ENCODE measurements around the gene EVX2. TPM values are rescaled to one million over a fixed set of nuclear protein-coding genes. Genes with fewer than 3 reads are reported as not detected.

EVX2 gene
- polyA plus RNA-seq, 3 donors, result not detected

DNA sequence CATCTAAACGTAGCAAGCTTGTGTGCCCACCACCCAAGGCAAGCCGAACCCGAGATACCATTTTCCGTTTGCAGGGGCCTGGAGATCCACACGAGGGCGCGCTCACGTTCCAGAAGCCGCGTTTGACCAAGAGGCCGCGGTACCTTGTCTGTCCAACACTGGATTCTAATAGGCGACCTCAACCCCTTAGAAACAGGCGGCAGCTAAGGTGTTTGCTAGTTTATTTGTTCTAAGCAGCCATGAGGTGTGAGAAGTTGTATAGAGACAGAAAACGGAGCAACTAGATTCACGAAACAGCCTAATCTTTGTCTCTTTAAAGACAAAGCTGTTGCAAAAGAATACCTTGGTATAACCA, 27.5 kb upstream of the EVX2 start:
- no peak overlapping the region for H3K27ac ChIP-seq (ENCODE audit: low read depth, low read length)
- WGBS, 3 donors, result 3 to 9% (median 4%) methylated on average over 16 of the region's 16 CpGs

DNA sequence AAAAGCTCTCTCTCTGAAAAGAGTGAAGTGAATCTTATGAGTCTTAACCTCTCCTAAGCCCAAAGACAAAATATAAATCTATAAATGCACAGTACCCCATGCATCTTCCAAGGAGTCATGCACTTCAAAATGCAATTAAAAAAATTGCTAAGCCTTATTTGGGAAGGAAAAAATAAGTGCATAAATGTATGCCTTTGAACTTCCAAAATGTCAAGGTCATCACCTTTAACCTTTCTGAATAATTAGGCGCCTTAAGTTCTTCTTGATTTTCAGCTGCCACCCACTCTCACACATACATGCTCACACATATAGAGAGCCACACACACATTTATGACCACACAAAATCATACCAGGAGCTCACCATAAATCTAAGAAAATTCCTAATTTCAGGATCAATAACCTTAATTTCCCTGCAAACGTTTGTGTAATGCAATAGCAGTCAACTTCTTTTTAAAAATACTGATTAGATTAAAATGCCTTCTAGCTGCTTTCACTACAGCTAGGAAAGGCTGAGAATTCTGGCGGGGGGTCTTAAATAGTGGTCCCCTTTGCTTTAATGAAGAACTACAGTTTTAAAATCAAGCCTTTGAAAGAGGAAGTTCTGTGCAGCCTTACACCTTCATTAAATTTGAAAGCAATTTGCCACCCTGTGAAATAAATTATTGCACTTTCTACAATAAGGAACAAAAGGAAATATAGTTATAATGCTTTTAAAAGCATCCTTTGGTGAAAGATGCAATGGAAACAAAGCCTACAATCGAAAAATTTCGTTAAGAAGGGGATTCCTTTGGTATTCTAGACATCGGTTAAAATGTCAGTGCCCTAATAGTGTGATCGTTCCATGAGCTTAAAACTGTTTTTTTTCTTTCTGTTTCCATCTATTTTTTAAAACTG, 26.9 kb upstream of the EVX2 start:
- H3K27ac ChIP-seq (ENCODE audit: low read depth, low read length), result no peak overlapping the region
- WGBS, 3 donors, result 21 to 40% (median 22%) methylated on average over 7 of the region's 7 CpGs

DNA sequence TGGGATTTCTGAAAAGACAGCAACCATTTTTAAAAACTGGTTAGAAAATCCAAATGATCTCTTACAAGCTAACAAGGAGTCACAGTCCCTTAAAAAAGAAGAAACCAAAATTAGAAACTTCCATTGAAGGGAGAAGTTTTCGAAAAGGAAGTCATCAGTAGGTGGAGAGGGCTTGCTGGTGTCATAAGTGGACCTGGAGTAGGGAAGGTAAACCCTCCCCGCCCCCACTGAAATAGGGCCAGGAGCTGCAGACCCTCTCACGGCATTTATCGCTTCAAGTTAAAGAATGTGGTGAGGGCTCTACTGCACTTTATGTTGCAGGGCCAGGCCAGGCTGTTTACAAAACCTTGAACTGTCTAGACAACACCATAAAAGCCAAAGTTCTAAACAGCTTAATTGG, 26.2 kb upstream of the EVX2 start:
- 14 to 50% (median 22%) methylated on average over 4 of the region's 4 CpGs for WGBS, 3 donors
- H3K27ac ChIP-seq (ENCODE audit: low read depth, low read length), result no peak overlapping the region

DNA sequence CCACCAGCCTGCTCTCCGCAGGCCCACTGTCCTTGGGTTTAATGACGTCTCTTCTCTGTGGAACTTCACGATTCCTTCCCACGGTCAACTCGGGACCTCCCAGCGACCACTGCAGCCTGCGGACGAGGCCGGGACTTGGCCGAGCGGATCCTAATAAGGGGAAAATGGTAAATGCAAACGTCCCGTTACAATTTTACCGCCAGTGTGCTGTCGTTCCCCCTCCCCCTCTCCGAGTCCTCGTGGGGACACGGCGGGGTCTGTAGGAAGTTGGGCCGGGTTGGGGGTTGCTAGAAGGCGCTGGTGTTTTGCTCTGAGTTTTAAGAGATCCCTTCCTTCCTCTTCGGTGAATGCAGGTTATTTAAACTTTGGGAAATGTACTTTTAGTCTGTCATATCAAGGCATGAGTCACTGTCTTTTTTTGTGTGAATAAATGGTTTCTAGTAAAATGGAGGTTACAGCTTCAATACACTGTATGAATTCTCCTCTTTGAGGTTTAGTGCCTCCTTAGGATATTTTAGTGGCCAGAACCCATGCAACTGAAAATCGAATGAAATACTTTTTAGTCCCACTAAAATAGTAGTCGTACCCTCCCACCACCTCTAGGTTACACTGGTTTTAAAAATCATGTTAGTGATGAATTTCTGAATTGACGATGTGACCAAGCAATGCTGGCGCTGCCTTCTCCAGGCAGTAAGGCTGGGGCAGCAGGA, 25.6 kb upstream of the EVX2 start:
- no peak overlapping the region for H3K27ac ChIP-seq (ENCODE audit: low read depth, low read length)
- whole genome bisulfite sequencing, 3 donors, result 9 to 28% (median 12%) methylated on average over 26 of the region's 26 CpGs

DNA sequence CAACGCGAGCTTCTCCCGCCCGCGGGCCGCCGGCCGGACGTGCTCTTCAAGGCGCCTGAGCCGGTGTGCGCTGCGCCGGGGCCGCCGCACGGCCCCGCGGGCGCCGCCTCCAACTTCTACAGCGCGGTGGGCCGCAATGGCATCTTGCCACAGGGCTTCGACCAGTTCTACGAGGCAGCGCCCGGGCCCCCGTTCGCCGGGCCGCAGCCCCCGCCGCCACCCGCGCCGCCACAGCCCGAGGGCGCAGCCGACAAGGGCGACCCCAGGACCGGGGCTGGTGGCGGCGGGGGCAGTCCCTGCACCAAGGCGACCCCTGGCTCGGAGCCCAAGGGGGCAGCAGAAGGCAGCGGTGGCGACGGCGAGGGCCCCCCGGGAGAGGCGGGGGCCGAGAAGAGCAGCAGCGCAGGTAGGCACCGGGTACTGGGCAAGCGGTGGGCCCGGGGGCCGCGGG, 24.0 kb upstream of the EVX2 start:
- 3 to 5% (median 3%) methylated on average over 26 to 59 of the region's 59 CpGs for WGBS, 3 donors
- H3K27ac ChIP-seq (ENCODE audit: low read depth, low read length), result no peak overlapping the region

DNA sequence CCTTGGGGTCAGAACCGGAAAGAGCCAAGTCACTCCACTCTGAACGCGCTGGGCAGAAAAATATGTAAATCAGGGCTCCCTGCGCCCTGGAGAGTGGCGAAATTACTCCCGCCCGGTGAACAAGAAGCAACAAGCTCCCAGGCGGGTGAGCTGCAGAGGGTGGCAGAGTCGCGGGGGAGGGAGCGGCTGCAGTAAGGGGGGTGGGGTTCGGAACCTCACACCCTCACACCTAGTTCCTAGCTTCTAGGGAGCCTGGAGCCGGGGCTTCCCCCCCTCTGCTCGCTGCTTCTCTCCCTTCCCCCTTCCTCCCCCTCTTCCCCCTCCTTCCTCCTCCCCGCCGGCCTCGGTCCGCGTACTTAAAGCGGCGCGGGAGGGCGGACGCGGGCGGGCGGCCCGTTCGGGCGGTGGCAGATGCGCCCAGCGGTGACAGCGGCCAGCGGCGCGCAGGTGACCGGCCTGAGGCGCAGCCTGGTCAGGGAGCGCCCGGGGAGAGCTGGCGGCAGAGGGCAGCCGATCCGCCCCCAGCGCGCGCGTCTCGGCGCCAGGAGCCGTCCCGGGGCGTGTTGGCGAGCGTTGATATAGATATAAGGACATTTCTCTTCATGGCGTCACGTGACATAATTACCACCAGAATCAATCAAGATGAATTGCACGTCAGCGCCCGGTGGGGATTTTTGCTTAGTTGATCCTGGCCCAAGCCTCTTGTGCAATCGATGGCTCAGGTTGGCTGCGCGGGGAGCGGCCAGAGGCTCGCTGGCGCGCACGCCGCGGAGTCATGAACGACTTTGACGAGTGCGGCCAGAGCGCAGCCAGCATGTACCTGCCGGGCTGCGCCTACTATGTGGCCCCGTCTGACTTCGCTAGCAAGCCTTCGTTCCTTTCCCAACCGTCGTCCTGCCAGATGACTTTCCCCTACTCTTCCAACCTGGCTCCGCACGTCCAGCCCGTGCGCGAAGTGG, 23.1 kb upstream of the EVX2 start, which contains the start of gene HOXD11:
HOXD11 (plus strand) TSS at position 700 of the 959 bp plus-strand sequence; CDS start at position 776, 76 bp downstream.
- WGBS, 3 donors, result 1 to 3% (median 3%) methylated on average over 62 to 85 of the region's 85 CpGs
- H3K27ac ChIP-seq (ENCODE audit: low read depth, low read length), result no peak within 1 kb of the TSS

DNA sequence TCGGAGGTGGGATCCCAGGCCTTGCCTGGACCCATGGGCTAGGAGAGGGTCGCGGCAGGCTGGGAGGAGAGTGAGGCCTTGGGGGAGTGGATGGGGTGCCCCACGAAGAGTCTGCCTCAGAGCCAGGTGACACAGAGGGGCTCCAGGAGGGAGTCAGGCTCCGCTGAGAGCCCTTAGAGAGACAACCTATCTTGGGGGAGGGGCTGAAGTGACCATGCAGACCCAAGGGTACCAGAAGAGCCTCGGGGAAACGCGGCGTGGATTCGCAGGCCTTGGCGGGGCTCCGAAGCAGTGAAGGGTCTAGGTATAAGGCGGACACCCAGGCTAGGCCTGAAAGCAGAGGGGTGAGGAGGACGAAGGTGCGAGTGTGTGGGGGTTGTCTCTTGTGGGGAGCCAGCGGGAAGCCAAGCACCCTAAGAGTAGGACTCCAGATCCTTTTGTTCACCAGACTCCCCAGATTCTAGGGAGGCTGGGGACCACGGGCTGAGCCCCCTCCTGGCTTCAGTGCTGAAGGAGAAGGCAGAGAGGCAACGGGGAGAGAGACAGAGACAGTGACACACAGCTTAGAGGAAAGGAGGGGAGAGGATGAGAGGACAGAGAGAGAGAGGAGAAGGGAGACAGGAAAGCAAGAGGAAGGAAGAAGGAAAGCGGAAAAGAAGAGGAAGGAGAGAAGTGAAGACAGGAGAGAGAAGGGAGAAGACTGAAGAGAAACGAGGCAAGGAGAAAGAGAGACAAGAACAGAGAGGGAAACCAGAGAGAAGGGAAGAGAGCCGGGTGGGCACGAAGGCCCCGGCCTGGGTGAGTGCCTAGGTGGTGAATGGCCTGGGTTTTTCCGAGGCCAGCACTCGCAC, 22.2 kb upstream of the EVX2 start:
- no peak overlapping the region for H3K27ac ChIP-seq (ENCODE audit: low read depth, low read length)
- WGBS, 3 donors, result 4 to 21% (median 11%) methylated on average over 25 of the region's 25 CpGs

DNA sequence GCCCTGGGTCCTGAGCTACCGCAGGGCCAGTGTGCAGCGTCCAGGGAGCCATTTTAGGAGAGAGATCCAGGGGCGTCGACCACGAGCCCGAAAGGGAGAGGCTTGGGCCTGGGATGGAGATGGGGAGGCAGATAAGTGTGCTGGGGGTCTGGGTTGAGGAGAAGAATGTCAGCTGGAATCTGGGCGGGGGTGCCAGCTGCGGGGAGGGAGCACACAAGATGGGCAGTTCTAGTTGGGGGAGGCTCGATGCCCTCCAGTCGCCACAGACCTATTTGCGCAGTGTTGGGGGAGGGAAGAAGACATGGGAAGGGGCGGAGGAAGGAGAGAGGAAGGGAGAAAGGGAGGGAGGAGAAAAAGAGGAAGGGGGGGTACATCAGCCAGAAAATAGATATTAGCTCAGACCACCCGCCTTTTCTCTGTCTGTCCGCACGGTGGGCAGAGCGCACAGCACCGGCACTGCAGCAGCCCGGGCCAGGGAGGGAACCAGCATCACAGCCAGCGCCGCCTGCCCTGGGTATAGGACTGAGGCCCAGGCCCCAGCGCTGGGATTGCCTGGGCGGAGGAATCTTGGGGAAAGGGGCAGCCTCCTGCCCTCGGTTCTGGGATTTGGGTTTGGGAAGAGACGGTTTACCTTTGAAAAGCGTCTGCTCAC, 21.4 kb upstream of the EVX2 start:
- no peak overlapping the region for H3K27ac ChIP-seq (ENCODE audit: low read depth, low read length)
- WGBS, 3 donors, result 7 to 20% (median 8%) methylated on average over 24 to 25 of the region's 25 CpGs

DNA sequence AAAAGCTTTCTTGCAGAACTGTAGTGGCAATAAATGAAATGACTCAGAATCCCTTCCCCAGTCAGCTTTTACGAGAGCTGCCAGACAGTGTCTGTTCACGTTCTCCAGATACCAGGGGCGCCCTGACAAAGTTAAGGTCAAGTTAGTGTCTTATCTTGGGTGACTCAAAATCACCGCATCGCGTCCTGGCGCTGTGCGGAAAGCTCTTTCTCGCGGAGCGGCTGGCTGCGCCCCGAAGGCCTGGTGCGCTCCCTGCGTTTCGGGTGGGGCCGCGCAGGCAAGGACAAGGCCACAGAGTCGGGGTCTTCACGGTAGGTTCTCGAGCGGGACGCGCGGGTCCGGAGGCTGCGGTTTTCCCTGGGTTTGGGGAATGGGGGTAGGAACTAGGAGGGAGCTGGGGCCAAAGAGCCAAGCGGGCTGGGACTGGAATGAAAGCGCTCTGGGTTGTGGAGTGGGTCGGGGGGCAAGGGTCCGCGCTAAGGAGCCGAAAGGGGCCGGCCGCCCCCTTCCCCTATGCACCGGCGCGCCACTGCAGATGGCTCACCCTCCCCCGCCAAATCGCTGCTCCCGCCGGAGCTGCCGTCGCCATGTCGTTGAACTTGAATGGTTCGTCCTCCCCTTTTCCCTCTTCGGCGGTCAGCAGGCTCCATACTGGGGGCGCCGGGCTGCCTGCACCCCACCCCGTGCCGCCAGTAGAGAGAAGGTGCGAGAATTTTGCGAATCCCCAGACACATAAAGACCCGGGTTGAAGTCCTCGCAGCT, 20.7 kb upstream of the EVX2 start:
- no peak overlapping the region for H3K27ac ChIP-seq (ENCODE audit: low read depth, low read length)
- 3 to 11% (median 6%) methylated on average over 53 to 56 of the region's 56 CpGs for WGBS, 3 donors

DNA sequence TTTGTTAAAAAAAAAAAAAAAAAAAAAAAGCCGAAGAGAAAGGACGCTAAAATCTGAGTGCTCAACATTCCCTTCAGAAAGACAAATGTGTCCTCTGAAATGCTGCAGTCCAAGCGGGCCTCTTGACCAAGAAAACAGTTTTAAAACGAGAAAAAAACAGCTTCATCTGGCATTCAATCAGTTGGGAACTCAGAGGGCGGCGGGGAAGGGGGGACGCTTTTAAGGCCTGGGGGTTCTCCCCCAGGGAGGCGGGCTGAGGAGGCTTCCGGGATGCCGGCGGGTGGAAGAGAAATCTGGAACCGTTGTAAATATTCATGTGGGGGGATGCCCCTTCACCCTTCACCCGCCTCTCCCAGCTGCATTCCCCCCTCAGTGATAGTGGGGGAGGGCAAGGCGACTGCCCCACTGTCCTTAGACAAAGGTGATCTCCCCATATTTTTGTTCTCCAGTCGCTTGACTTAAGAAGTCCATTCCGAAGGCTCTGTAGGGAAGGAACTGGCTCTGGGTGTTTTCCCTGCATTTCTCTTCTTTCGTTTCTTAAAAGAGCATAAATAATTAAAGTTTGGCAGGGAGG, 20.1 kb upstream of the EVX2 start:
- H3K27ac ChIP-seq (ENCODE audit: low read depth, low read length), result no peak overlapping the region
- 3 to 10% (median 8%) methylated on average over 17 of the region's 17 CpGs for WGBS, 3 donors

DNA sequence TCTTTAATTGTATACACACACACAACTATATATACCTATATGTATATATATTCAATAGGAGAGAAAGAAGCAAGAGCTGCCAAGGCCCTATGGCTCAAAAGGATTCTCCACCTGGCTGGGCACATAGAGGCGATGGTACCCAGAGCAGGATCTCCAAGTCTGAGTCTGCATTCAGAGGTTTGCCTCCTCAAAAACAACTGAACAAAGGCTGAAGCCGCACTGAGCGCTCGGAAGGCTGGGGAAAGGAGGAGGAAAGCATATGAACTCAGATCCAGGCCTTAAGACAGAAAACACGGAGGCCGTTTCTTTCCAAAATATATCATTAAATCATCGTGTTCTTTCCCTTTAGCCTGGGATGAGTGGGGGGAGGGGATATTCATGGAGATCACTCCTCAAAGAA, 19.4 kb upstream of the EVX2 start:
- no peak overlapping the region for H3K27ac ChIP-seq (ENCODE audit: low read depth, low read length)

DNA sequence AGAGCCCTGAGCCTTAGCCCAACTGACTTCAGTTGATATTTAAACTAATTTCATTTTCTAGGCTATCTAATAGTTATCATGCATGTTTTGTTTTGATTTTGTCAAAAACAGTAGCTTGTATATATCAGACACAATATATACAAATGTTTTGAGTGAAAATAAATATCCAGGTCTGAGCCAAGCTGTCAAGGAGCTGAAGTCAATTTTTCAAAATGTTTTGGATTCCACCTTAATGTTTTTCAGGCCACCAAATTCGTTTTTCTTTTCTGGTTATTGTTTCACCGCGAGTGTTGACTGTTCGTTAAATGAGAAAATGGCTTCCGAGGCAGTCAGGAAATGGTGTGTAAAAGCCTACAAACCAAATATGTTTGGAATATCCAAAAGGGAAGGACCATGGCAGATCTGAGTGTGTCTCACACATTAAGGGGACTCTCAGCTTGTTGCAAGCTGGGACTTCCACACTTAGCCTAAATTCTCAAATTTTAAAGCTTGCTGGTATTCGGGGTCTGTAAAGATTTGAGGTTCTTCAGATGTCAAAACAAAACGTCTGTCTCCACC, 18.6 kb upstream of the EVX2 start:
- H3K27ac ChIP-seq (ENCODE audit: low read depth, low read length), result no peak overlapping the region

More for the DNA sequence above, 19.4 kb upstream of the EVX2 start:
- WGBS, 3 donors, result 15 to 39% (median 32%) methylated on average over 7 of the region's 7 CpGs

DNA sequence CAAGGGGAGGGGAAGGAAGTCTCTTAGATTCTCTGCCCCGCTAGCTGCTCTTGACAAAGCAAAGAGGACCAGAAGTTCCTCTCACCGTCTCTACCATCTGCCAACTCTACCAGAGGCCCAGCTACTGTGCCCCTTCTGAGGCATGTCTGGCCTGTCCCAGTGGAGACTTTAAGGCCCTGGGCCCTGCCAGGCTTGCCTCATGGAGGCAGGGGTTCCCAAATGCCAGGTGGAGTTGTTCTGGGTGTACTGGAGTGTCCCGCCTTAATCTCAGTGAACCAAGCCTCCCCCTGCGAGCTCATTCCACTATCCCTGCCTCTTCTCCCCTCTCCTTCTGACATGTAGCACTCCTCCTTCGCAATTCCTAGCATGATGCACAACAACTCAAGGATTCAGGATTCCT, 18.1 kb upstream of the EVX2 start:
- H3K27ac ChIP-seq (ENCODE audit: low read depth, low read length), result no peak overlapping the region

More for the DNA sequence above, 18.6 kb upstream of the EVX2 start:
- 16 to 31% (median 16%) methylated on average over 7 of the region's 7 CpGs for WGBS, 3 donors

DNA sequence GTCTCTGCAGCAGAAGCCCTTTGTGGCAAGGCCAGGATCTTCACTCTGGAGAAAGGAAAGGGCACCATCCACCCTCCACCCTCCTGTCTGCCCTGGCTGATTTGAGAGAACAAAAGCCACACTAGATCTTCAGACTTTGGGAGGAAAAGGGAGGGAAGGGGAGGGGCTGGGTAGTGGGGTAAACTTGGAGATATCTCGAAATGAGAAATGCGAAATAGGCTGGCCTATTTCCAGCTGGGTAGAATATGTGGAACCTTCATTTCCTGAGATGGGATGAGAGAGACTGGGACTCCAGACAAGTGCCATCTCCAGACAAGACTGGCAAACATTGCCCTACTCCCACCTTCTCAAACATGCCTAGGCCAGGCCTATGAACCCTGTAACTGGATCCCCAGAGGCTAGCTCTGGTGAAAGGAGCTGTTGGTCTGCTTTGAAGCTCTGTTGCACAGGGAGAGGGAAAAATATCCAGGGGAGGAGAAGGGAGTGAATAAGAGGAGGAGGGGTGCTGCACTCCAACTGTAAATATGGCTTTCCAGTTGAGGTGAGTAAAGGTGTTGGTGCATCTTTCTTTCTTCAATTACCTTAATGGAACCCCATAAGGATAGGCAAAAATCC, 17.6 kb upstream of the EVX2 start:
- 19 to 44% (median 22%) methylated on average over 2 of the region's 2 CpGs for WGBS, 3 donors

More for the DNA sequence above, 18.1 kb upstream of the EVX2 start:
- 27 to 55% (median 32%) methylated on average over 5 of the region's 5 CpGs for WGBS, 3 donors

DNA sequence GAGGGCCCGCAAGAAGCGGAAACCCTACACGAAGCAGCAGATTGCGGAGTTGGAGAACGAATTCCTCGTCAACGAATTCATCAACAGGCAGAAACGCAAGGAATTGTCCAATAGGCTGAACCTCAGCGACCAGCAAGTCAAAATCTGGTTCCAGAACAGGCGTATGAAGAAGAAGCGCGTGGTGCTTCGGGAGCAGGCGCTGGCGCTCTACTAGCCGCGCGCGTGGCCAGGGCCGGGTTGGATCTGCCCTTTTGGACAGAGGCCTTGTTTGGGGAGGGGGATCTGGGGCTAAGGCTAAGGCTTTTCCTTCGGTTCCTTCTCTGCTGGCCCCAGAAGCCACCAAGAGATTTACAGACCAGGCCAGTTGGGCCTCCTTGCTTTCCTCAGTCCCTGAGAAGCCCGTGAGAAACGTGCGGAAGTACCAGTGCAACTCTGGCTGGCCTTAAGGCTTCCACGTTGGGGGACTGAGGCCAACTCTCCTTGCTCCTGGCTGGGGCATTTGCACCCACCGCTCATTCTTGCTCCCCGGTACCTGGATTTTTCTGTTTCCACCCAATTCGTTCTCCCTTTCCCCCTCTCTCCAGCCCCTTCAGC, 16.9 kb upstream of the EVX2 start:
- WGBS, 3 donors, result 8 to 24% (median 8%) methylated on average over 28 of the region's 28 CpGs
- H3K27ac ChIP-seq (ENCODE audit: low read depth, low read length), result no peak overlapping the region

More for the DNA sequence above, 17.6 kb upstream of the EVX2 start:
- H3K27ac ChIP-seq (ENCODE audit: low read depth, low read length), result no peak overlapping the region

All from adipose tissue (tissue), 3 donors.